Osteoblast (primary cell): ENCODE results near the gene KDM3B. TPM values are rescaled to one million over a fixed set of nuclear protein-coding genes. Genes with fewer than 3 reads are reported as not detected.

ENCODE experiments used
- DNase-seq: peaks from one replicate; pipeline ENCODE4 v3.0.0; 2011; ENCODE audit warnings: low spot score, mixed read lengths; ENCODE audit not compliant: insufficient read length; ENCODE audit errors: missing footprints
- H2AFZ ChIP-seq: 2 replicates; pipeline ENCODE4 v1.6.0; 2011; ENCODE audit warnings: mild to moderate bottlenecking, low read length
- H3K27ac ChIP-seq: 2 replicates; pipeline ENCODE4 v1.5.1; 2011; ENCODE audit warnings: mild to moderate bottlenecking, low read depth, low read length, moderate library complexity
- H3K27me3 ChIP-seq: 2 replicates; pipeline ENCODE4 v1.6.0; 2012; ENCODE audit warnings: mild to moderate bottlenecking, control low read depth, inconsistent platforms, low read length, moderate library complexity; ENCODE audit not compliant: insufficient read depth
- H3K36me3 ChIP-seq: 2 replicates; pipeline ENCODE4 v1.5.1; 2011; ENCODE audit warnings: mild to moderate bottlenecking, low read length, control low read depth, moderate library complexity; ENCODE audit not compliant: insufficient read depth
- H3K4me1 ChIP-seq: 2 replicates; pipeline ENCODE4 v1.5.1; 2011; ENCODE audit warnings: mild to moderate bottlenecking, low read length, control low read depth, moderate library complexity; ENCODE audit not compliant: insufficient read depth
- H3K4me2 ChIP-seq: 2 replicates; pipeline ENCODE4 v1.6.0; 2011; ENCODE audit warnings: mild to moderate bottlenecking, low read length; ENCODE audit not compliant: insufficient read depth
- H3K4me3 ChIP-seq: fragments of 200-600 bp; sonication (generic); 3 replicates; pipeline ENCODE4 v1.5.1; 2012; ENCODE audit warnings: mild to moderate bottlenecking, low read length, inconsistent platforms; ENCODE audit not compliant: insufficient read depth
- H3K79me2 ChIP-seq: 2 replicates; pipeline ENCODE4 v1.6.0; 2012; ENCODE audit warnings: mild to moderate bottlenecking, low read length, control low read depth, inconsistent platforms; ENCODE audit not compliant: insufficient read depth
- H3K9me3 ChIP-seq: 2 replicates; pipeline ENCODE4 v1.5.1; 2011; ENCODE audit warnings: low read depth, low read length, control low read depth
- H4K20me1 ChIP-seq: 2 replicates; pipeline ENCODE4 v1.6.0; 2012; ENCODE audit warnings: mild to moderate bottlenecking, low read length, control low read depth; ENCODE audit not compliant: insufficient read depth
- total RNA-seq: library from RNA; depleted of rRNA; stranded (reverse); fragments of >200 nt; gene quantifications from 2 replicates; pipeline ENCODE4 v1.2.3, GENCODE V29; 2012
- TF ChIP-seq, protein P1 (sequence below): IDR thresholded peaks from 2 replicates; pipeline ENCODE4 v1.5.1; 2011; ENCODE audit warnings: mild to moderate bottlenecking, low read depth, low read length, moderate library complexity; ENCODE audit errors: extremely low read depth

Gene KDM3B
- total RNA-seq, 1 donor, result 53.2 TPM

DNA sequence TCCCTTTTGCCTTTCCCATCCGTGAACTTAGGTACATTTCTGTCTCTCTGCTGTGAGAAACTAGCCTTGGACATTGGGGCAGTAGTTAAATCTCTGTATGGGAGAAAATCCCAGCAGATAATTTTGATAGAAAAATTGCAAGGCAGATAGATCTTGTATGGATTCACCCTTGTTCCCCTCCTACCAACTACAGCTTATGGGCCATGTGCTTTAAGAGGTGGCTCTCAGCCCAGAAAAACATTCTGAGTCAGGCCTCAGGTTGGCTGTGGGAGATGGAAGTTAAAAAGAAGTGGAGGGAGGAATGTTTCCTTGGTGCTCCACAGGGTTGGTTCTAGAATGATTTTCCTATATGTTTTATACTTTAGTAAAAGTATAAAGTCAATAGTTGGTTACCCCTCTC lies 1.4 kb upstream of the KDM3B start:
- TF ChIP-seq, protein P1, sequence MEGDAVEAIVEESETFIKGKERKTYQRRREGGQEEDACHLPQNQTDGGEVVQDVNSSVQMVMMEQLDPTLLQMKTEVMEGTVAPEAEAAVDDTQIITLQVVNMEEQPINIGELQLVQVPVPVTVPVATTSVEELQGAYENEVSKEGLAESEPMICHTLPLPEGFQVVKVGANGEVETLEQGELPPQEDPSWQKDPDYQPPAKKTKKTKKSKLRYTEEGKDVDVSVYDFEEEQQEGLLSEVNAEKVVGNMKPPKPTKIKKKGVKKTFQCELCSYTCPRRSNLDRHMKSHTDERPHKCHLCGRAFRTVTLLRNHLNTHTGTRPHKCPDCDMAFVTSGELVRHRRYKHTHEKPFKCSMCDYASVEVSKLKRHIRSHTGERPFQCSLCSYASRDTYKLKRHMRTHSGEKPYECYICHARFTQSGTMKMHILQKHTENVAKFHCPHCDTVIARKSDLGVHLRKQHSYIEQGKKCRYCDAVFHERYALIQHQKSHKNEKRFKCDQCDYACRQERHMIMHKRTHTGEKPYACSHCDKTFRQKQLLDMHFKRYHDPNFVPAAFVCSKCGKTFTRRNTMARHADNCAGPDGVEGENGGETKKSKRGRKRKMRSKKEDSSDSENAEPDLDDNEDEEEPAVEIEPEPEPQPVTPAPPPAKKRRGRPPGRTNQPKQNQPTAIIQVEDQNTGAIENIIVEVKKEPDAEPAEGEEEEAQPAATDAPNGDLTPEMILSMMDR, result no peak
- Histone ChIP-seq H2AFZ (no peak overlapping the region), H4K20me1 (peaks cover 29% of the 10 kb centered on the region), H3K27me3 (no peaks in the 10 kb centered on the region), H3K4me1 (peaks cover 59% of the 10 kb centered on the region), H3K79me2 (peaks cover 30% of the 10 kb centered on the region), H3K4me2 (peak overlapping the region; percentile 56), H3K36me3 (peaks cover 31% of the 10 kb centered on the region), H3K27ac (peak overlapping the region; percentile 83), H3K9me3 (no peaks in the 10 kb centered on the region), H3K4me3 (no peak overlapping the region)
- DNase-seq, result peak; percentile 88

DNA sequence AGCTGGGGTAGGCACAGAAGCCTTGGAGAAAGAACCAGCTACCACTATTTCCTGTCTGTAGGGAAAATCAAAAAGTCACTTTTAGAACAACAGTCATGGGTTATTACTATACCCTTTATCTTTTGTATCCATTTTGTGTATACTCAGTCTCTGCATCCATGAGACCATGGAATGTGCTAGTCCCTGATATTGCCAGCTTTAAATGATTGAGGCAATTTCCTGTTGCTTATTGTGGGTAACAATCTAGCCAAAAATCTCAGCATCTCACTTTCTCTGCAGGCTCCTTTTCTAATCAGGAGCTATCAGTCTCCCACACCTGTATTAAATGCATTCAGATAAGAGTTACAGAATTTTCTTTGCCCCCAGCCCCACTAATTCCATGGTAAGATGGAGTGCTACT lies 968 bp upstream of the KDM3B start:
- H3K79me2 ChIP-seq, result peaks cover 34% of the 10 kb centered on the region
- peaks cover 59% of the 10 kb centered on the region for H3K4me1 ChIP-seq
- peak overlapping the region; percentile 83 for H3K27ac ChIP-seq
- H3K27me3 ChIP-seq, result no peaks in the 10 kb centered on the region
- peak overlapping the region; percentile 4 for H3K4me3 ChIP-seq
- H3K36me3 ChIP-seq, result peaks cover 28% of the 10 kb centered on the region
- peaks cover 29% of the 10 kb centered on the region for H4K20me1 ChIP-seq
- TF ChIP-seq, protein P1, result no peak
- H2AFZ ChIP-seq, result no peak overlapping the region
- H3K4me2 ChIP-seq, result peak overlapping the region; percentile 56
- H3K9me3 ChIP-seq, result no peaks in the 10 kb centered on the region
- peak; percentile 45 for DNase-seq

GRCh38 chr5:138352722-138353559 lies 456 bp downstream of the KDM3B start:
- peaks cover 59% of the 10 kb centered on the region for H3K4me1 ChIP-seq
- peak overlapping the region; percentile 86 for H2AFZ ChIP-seq
- peak overlapping the region; percentile 88 for H3K4me2 ChIP-seq
- H3K4me3 ChIP-seq, result peak overlapping the region; percentile 90
- TF ChIP-seq, protein P1, result peak; percentile 17
- peaks cover 14% of the 10 kb centered on the region for H3K36me3 ChIP-seq
- peak overlapping the region; percentile 64 for H3K27ac ChIP-seq
- DNase-seq, result peak; percentile 78
- H3K79me2 ChIP-seq, result peaks cover 47% of the 10 kb centered on the region
- peaks cover 31% of the 10 kb centered on the region for H4K20me1 ChIP-seq
- H3K9me3 ChIP-seq, result no peaks in the 10 kb centered on the region
- H3K27me3 ChIP-seq, result no peaks in the 10 kb centered on the region

DNA sequence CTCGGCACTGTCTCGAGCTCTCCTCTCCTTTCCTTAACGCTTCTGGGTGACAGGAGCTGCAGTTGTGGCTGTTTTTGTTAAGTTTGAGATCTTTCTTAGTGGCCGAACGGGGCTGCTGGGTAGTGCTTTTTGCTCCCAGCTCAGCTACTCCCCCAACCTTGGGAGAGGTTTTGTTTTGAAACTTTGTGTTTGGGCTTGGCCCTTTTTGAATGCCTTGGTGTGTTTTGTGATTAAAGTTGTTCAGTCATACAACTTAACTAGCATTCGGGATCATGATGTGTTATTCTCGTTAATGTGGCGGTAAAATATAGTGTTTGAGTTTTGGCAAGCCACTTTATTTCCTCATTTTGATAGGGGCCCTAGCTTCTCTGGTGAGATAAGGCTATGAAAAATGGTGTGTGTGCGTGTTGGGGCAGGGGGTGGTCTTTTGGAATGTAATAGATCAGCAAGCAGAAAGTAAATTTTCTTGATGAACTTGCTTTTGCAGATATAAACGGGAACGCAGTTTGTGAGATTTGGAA lies 1.1 kb downstream of the KDM3B start:
- Histone ChIP-seq H4K20me1 (peaks cover 31% of the 10 kb centered on the region), H3K4me3 (peak overlapping the region; percentile 90), H3K36me3 (peaks cover 7% of the 10 kb centered on the region), H2AFZ (peak overlapping the region; percentile 86), H3K27me3 (no peaks in the 10 kb centered on the region), H3K27ac (peak overlapping the region; percentile 64), H3K4me1 (peaks cover 56% of the 10 kb centered on the region), H3K4me2 (peak overlapping the region; percentile 88), H3K79me2 (peaks cover 53% of the 10 kb centered on the region), H3K9me3 (no peaks in the 10 kb centered on the region)
- TF ChIP-seq, protein P1, result no peak
- peak; percentile 73 for DNase-seq
